Right atrium auricular region (tissue), 2 donors: ENCODE measurements around the gene RAB13. TPM values are rescaled to one million over a fixed set of nuclear protein-coding genes. Genes with fewer than 3 reads are reported as not detected.
A peak's percentile ranks its signal among the peaks of the same experiment; 100 is the strongest.

Source experiments
- DNase-seq: peaks from one replicate; pipeline ENCODE4 v3.0.0-alpha.2; 2019; ENCODE audit warnings: low spot score
- H3K27ac ChIP-seq, 2 donors: fragments of 200-600 bp; sonication (generic); 1 replicate in 1 of 2; 2 replicates in 1 of 2; pipeline ENCODE4 v1.5.1; 2016 to 2019
- H3K27me3 ChIP-seq, 2 donors: fragments of 200-600 bp; sonication (generic); one replicate each; pipeline versions ENCODE4 v1.5.1 to v1.6.0; 2017 to 2019
- H3K36me3 ChIP-seq: fragments of 200-600 bp; sonication (generic); one replicate; pipeline ENCODE4 v1.5.1; 2016
- H3K4me1 ChIP-seq, 2 donors: fragments of 200-600 bp; sonication (generic); one replicate each; pipeline versions ENCODE4 v1.5.1 to v1.6.0; 2017 to 2019
- H3K4me3 ChIP-seq, 2 donors: fragments of 200-600 bp; sonication (generic); 1 replicate in 1 of 2; 2 replicates in 1 of 2; pipeline ENCODE4 v1.5.1; 2017 to 2019; ENCODE audit warnings: mild to moderate bottlenecking in 1 of 2, moderate library complexity in 1 of 2
- H3K9me3 ChIP-seq, 2 donors: fragments of 200-600 bp; sonication (generic); one replicate each; pipeline ENCODE4 v1.5.1; 2019
- total RNA-seq, 2 donors: library from RNA; depleted of rRNA; stranded (reverse); fragments of >200 nt; gene quantifications; one replicate each; pipeline ENCODE4 v1.1.0, GENCODE V29; 2016
- TF ChIP-seq, protein P1 (sequence below), 2 donors: fragments of 200-600 bp; sonication (generic); IDR thresholded peaks; one replicate each; pipeline ENCODE4 v1.5.1; 2019; ENCODE audit warnings: antibody characterized with exemption in 2 of 2

Gene RAB13
- total RNA-seq, 2 donors from 2014 or later: 25.7 to 34.8 TPM

DNA sequence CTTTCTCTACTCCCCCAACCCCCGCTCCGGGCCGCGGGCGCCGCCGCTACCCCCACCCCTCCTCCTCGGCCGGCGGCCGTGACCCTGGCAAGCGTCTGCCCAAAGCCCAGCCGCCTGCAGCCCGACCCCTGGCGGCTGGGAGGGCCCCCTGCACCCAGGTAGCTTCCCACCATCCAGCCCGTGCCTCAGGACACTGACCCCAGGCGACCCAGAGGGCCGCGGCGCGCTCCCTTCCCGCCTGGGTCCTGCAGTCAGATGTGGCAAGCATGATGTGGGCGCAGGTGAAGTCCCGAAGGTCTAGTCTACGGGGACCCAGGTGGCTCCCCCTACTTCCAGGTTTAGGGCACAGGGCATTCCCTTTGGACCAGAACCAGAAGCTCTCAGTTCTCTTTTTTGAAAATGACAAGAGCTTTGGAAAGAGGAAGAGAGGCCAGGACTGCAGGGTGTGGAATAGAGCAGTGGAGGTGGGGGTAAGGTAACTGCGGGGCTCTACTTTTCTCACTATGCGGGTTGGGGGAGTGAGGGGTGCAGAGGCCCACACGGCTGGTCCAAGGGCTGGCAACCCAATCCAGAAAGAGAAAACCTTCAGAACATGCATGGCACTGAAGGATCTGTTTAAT, 39.4 kb downstream of the RAB13 start, which contains the start of gene DENND4B:
DENND4B (minus strand) TSS at position 97 of the 620 bp plus-strand sequence. CDS start 2,344 bp downstream, outside the sequence.
- Histone ChIP-seq H3K4me3 (peak within 1 kb of the TSS; percentile 79 to 90), H3K4me1 (peaks cover 0 to 35% of the 10 kb centered on the region in 2 donors), H3K27ac (peak within 1 kb of the TSS; percentile 98), H3K27me3 (no peaks in the 10 kb centered on the region), H3K9me3 (no peaks in the 10 kb centered on the region), H3K36me3 (peaks cover 60% of the 10 kb centered on the region)
- TF ChIP-seq, protein P1, sequence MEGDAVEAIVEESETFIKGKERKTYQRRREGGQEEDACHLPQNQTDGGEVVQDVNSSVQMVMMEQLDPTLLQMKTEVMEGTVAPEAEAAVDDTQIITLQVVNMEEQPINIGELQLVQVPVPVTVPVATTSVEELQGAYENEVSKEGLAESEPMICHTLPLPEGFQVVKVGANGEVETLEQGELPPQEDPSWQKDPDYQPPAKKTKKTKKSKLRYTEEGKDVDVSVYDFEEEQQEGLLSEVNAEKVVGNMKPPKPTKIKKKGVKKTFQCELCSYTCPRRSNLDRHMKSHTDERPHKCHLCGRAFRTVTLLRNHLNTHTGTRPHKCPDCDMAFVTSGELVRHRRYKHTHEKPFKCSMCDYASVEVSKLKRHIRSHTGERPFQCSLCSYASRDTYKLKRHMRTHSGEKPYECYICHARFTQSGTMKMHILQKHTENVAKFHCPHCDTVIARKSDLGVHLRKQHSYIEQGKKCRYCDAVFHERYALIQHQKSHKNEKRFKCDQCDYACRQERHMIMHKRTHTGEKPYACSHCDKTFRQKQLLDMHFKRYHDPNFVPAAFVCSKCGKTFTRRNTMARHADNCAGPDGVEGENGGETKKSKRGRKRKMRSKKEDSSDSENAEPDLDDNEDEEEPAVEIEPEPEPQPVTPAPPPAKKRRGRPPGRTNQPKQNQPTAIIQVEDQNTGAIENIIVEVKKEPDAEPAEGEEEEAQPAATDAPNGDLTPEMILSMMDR (IDR thresholded peaks at IDR 0.05): peak; percentile 98 to 100
- peak; percentile 82 for DNase-seq

DNA sequence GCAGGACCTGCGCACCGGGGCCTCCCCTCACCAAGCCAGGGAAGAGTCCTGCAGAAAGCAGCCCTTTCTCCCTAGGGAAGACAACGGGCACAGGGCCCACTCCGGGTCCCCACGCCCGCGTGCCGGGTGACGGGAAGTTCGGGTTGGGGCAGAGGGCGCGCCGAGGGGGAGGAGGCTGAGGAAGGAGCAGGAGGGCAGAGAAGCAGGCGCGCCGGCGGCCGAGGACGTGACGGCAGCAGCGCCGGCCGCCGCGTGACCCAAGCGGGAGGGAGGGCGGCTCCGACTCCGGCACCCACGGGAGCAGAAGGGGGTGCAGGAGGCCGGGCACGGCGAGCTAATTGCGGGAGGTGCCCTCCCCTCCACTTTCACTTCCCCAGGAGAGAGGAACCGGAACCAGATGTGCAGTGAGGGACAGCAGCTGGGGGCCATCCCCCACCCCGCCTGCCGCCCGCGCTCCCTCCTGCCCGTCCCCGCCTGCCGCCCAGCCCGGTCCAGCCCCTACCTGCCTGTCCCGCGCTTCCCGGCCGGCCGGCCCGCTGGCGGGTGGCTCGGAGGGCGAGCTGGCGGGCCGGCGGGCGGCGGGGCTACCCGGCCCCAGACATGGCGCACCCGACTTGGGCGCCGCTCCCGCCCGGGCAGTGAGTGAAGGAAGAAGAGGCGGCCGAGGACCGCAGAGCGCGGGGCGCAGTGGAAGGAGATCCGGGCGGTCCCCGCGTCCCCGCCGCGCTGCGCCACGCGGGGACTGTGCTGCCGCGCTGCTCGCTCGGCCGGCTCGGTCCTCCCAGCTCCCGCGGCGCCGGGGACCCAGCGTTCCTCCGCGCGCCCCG, 40.1 kb downstream of the RAB13 start:
- peak overlapping the region; percentile 98 for H3K27ac ChIP-seq
- H3K36me3 ChIP-seq: peaks cover 56% of the 10 kb centered on the region
- no peaks in the 10 kb centered on the region for H3K9me3 ChIP-seq
- peaks cover 0 to 35% of the 10 kb centered on the region in 2 donors for H3K4me1 ChIP-seq
- DNase-seq: peak; percentile 91
- no peaks in the 10 kb centered on the region for H3K27me3 ChIP-seq
- peak overlapping the region; percentile 79 to 90 for H3K4me3 ChIP-seq
- TF ChIP-seq, protein P1 (IDR thresholded peaks at IDR 0.05): no peak

DNA sequence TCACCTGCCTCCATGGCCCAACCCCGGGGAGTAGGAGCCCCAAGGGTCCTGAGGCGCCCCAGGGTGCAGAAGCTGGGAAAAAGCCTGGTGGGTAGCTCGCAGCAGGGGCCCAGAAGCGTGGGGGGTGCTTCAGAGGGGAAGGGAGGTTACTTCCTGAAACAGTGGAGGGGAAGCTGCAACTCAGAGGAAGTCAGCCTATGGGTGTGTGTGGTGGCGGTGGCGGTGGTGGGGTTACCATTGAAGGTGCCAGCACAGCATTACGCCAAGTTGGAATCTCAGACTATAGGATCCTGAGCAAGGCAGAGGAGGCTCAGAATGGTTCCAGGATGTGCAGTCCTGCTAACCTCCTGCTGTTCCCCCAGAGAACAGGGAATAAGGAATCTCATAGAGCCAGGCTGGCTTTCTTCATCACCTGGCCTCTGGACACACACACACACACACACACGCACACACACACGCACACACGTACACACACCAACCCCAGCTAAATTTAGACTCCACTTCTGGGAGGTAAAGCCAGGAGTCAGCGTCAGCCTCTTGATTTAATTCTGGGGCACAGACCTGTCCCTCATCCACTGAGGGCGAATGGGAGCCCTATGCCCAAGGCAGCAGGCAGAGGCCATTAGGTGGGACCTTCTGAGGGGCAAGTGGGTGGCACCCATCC, 40.9 kb downstream of the RAB13 start:
- Histone ChIP-seq H3K27ac (peak overlapping the region; percentile 98), H3K4me1 (peaks cover 0 to 35% of the 10 kb centered on the region in 2 donors), H3K9me3 (no peaks in the 10 kb centered on the region), H3K27me3 (no peaks in the 10 kb centered on the region), H3K4me3 (peak overlapping the region; percentile 79 to 90), H3K36me3 (peaks cover 56% of the 10 kb centered on the region)
- TF ChIP-seq, protein P1 (IDR thresholded peaks at IDR 0.05): no peak
- DNase-seq: peak; percentile 69

DNA sequence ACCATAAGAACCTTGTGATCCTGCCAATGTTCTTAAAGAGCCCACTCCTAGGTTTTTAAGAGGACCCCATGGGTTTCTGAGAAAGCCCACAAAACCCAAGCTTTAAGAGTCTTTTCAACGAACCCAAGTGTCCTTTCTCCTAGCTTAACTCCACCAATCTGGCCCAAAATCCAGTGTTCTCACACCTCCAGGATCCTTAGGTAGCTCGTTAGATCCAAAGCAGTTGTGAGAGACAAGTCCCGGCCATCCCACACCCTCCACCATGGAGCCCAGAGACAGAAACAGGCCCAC, 41.4 kb downstream of the RAB13 start:
- DNase-seq: no peak
- H3K4me3 ChIP-seq: peak overlapping the region; percentile 79 to 90
- peaks cover 0 to 35% of the 10 kb centered on the region in 2 donors for H3K4me1 ChIP-seq
- H3K9me3 ChIP-seq: no peaks in the 10 kb centered on the region
- H3K27ac ChIP-seq: peak overlapping the region; percentile 98
- TF ChIP-seq, protein P1 (IDR thresholded peaks at IDR 0.05): no peak
- peaks cover 52% of the 10 kb centered on the region for H3K36me3 ChIP-seq
- H3K27me3 ChIP-seq: no peaks in the 10 kb centered on the region

DNA sequence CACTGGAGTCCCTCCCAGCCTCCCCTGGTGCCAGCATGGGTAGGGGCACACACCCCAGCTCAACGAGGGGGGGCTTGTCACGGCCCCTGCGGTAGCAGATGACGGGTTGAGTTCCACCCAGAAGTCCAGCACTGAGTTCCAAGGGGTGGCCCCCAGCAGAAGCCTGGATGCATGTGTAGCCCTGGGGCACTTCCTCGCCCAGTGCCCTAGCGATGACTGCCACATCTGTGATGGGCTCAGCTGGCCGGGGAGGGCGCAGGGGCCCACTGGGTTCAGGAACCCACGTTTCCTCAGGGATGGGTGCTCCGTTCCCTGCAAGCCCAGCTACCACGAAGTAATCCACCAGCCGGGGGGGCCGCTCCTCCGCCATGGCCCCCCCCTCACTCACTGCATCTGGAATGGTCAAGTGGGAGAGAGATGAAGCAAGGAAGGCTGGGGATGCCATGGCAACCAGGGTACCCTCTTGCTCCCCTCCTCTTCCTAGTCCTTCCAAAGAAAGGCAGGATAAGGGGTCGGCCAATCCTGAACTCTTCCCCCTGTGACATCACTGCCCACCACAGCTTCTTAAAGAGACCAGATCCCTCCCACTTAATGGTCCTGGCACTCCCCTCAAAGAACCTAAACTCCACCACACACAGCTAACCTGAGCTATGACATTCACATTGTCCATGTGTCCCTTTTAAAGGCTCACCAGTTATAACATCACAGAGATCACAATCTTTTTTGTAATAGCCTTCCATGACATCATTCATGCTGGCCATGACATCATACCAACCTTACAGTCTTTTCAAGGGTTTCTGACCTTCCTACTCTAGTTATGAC, 41.9 kb downstream of the RAB13 start:
- H3K36me3 ChIP-seq: peaks cover 47% of the 10 kb centered on the region
- TF ChIP-seq, protein P1 (IDR thresholded peaks at IDR 0.05): no peak
- no peaks in the 10 kb centered on the region for H3K27me3 ChIP-seq
- peak overlapping the region; percentile 98 for H3K27ac ChIP-seq
- DNase-seq: no peak
- H3K4me1 ChIP-seq: peaks cover 0 to 35% of the 10 kb centered on the region in 2 donors
- H3K9me3 ChIP-seq: no peaks in the 10 kb centered on the region
- H3K4me3 ChIP-seq: peak overlapping the region in 1 of 2 donors; percentile 90
